GM12878 (cell line): ENCODE data around the gene NOVA2. TPM values are rescaled to one million over a fixed set of nuclear protein-coding genes. Genes with fewer than 3 reads are reported as not detected.

Experiments
- ASH2L ChIP-seq: fragments of 300-600, 200-600 bp; sonication (generic); IDR thresholded peaks from 2 replicates; pipeline ENCODE4 v1.6.1; 2017; ENCODE audit warnings: low read depth, mild to moderate bottlenecking, borderline replicate concordance
- CEBPZ ChIP-seq: fragments of 150-350 bp; IDR thresholded peaks from 2 replicates; pipeline ENCODE4 v1.6.1; 2016; ENCODE audit warnings: low read depth, low read length
- CHD4 ChIP-seq: fragments of 200-600 bp; sonication (generic); IDR thresholded peaks from 2 replicates; pipeline ENCODE4 v1.6.1; 2016; ENCODE audit warnings: mild to moderate bottlenecking
- CTCF ChIP-seq, 3 experiments: IDR thresholded peaks in 2 of 3; conservative IDR thresholded peaks in 1 of 3; 2 replicates each; pipeline ENCODE4 v1.5.1; 2011; ENCODE audit warnings: low read depth in 3 of 3, low read length in 3 of 3, mild to moderate bottlenecking in 3 of 3, control low read depth in 2 of 3, moderate library complexity in 2 of 3, inconsistent platforms in 1 of 3, mixed read lengths in 1 of 3; ENCODE audit not compliant: control insufficient read depth in 2 of 3, insufficient read depth in 1 of 3; ENCODE audit errors: extremely low read depth in 1 of 3
- KDM1A ChIP-seq: fragments of 200-600 bp; sonication (generic); IDR thresholded peaks from 2 replicates; pipeline ENCODE4 v1.6.1; 2016; ENCODE audit warnings: borderline replicate concordance
- KLF5 ChIP-seq: fragments of 450-650 bp; IDR thresholded peaks from 2 replicates; pipeline ENCODE4 v1.6.1; 2014; ENCODE audit warnings: mild to moderate bottlenecking; ENCODE audit not compliant: partially characterized antibody
- MXI1 ChIP-seq: fragments of 150-350 bp; IDR thresholded peaks from 2 replicates; pipeline ENCODE4 v1.6.1; 2011; ENCODE audit warnings: low read depth, mild to moderate bottlenecking, inconsistent platforms, low read length, improper control_type of control experiment
- POU2F2 ChIP-seq: IDR thresholded peaks from 3 replicates; pipeline ENCODE4 v1.6.1; 2011; ENCODE audit warnings: low read depth, mild to moderate bottlenecking, low read length, borderline replicate concordance
- PRDM15 ChIP-seq: fragments of 450-650 bp; formaldehyde crosslinking; IDR thresholded peaks from 2 replicates; pipeline ENCODE4 v1.4.0; 2020; ENCODE audit warnings: mild to moderate bottlenecking, moderate library complexity
- SIN3A ChIP-seq: IDR thresholded peaks from 2 replicates; pipeline ENCODE4 v1.6.1; 2012; ENCODE audit warnings: low read depth, low read length, improper control_type of control experiment
- SMAD5 ChIP-seq: IDR thresholded peaks from 2 replicates; pipeline ENCODE4 v1.6.1; 2016; ENCODE audit warnings: antibody characterized with exemption, low read depth
- SMC3 ChIP-seq: IDR thresholded peaks from 2 replicates; pipeline ENCODE4 v1.6.1; 2011; ENCODE audit warnings: low read length, improper control_type of control experiment, borderline replicate concordance
- ZBTB33 ChIP-seq: fragments of 450-650 bp; IDR thresholded peaks from 2 replicates; pipeline ENCODE4 v1.6.1; 2017; ENCODE audit warnings: mild to moderate bottlenecking
- ZNF217 ChIP-seq: fragments of 450-650 bp; IDR thresholded peaks from 2 replicates; pipeline ENCODE4 v1.6.1; 2017; ENCODE audit warnings: antibody characterized with exemption, mild to moderate bottlenecking
- polyA plus RNA-seq, 11 experiments: library from polyadenylated mRNA; depleted of rRNA in 4 of 11; unstranded in 6 of 11; stranded (reverse) in 5 of 11; fragments of >200 nt; fragmentation: Nextera tagmentation in 4 of 11; fragmentation: Illumina TruSeq in 1 of 11; extraction: Ambion mirVana in 4 of 11; extraction: Trizol in 1 of 11; gene quantifications; 1 replicate in 1 of 11; 2 replicates in 10 of 11; pipeline versions ENCODE4 v1.2.1 to v1.2.3, GENCODE V29; 2011 to 2016; ENCODE audit warnings: inconsistent platforms in 2 of 11, missing spikeins in 2 of 11, low read depth in 1 of 11
- total RNA-seq, 4 experiments: library from RNA; depleted of rRNA in 3 of 4; stranded (reverse); fragments of >200 nt in 3 of 4; fragmentation: Illumina TruSeq in 1 of 4; extraction: Trizol in 1 of 4; gene quantifications; 2 replicates each; pipeline versions ENCODE4 v1.2.1 to v1.2.3, GENCODE V29; 2013 to 2021

NOVA2 gene
- total and polyA plus RNA-seq, 10 of the 15 experiments (the other 5 are each of a cell fraction or from before 2014, with no cell fraction given) = under 0.01 to 0.44 (median 0.03) TPM; not detected in 4

GRCh38 chr19:46009530-46010510 lies 36.2 kb upstream of the NOVA2 start (continued):
- TF ChIP-seq ASH2L (no peak), SMC3 (peak; percentile 38), CTCF (IDR thresholded peaks at IDR 0.05 in 2 of 3, conservative IDR thresholded peaks at IDR 0.05 in 1 of 3; ENCODE audit: control insufficient read depth in 2 of 3, extremely low read depth in 1 of 3, insufficient read depth in 1 of 3, low read depth in 3 of 3, low read length in 3 of 3) (peak; percentile 74 to 85 (median 84)), KLF5 (no peak), KDM1A (no peak), MXI1 (no peak), POU2F2 (no peak), ZBTB33 (peak; percentile 83), SIN3A (no peak), CEBPZ (no peak), CHD4 (no peak), PRDM15 (CRISPR knock-in tag) (no peak), SMAD5 (no peak), ZNF217 (no peak)
